Stomach (tissue), 4 donors: ENCODE measurements around the gene ARHGAP28.

Source experiments
- POLR2A ChIP-seq, 4 donors: fragments of 450-650 bp; IDR thresholded peaks; one replicate each; pipeline ENCODE4 v1.6.1; 2016; ENCODE audit warnings: antibody characterized with exemption in 4 of 4, control low read depth in 2 of 4, mild to moderate bottlenecking in 1 of 4, moderate library complexity in 1 of 4
- POLR2AphosphoS5 ChIP-seq, 3 donors: sonication (generic); formaldehyde crosslinking; IDR thresholded peaks; one replicate each; pipeline ENCODE4 v1.6.1; 2016; ENCODE audit warnings: antibody characterized with exemption in 3 of 3
- TF ChIP-seq, protein P1 (sequence below), 7 experiments: fragments of 450-650 bp in 4 of 7; fragments of 200-600 bp in 3 of 7; sonication (generic) in 3 of 7; IDR thresholded peaks; one replicate each; pipeline ENCODE4 v1.5.1; 2016 to 2019; ENCODE audit warnings: antibody characterized with exemption in 7 of 7, control low read depth in 2 of 7, mild to moderate bottlenecking in 1 of 7

DNA sequence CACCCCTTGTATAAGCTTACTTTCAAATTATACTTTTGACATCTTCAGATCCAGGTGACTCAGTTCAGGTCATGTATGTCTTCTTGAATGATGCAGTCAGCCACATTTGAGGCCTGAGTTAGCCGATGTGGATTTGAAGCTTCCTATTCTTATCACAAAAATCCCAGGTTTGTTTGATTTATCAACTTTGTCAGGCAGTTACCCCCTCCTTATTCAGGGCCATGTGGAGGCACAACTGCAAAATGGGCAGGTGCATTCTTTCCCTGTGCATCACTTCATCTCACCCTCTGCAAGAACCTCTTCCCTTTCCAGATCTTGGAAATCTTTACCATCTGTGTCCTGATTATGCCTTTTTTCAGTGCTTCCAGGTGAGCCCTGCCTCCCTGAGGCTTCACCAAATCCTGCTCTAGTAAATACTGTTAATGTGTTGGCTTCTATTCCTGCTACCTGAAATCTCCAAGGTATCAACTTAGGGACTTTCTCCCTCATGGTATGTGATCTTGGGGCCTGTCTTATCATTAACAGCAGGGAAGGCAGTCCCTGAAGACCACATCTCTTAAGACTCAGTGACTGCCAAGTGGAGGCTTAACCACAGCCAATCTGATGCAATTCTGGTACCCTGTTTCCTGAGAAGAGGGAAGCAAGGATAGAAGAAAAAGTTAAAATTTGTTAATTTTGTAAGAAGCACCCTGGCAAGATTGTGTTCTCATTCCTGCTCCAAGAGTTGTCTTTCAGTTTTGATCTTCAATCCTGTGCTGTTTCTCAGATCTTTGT lies 9.4 kb upstream of the ARHGAP28 start:
- TF ChIP-seq POLR2A (IDR thresholded peaks at IDR 0.05): no peak
- TF ChIP-seq, protein P1, sequence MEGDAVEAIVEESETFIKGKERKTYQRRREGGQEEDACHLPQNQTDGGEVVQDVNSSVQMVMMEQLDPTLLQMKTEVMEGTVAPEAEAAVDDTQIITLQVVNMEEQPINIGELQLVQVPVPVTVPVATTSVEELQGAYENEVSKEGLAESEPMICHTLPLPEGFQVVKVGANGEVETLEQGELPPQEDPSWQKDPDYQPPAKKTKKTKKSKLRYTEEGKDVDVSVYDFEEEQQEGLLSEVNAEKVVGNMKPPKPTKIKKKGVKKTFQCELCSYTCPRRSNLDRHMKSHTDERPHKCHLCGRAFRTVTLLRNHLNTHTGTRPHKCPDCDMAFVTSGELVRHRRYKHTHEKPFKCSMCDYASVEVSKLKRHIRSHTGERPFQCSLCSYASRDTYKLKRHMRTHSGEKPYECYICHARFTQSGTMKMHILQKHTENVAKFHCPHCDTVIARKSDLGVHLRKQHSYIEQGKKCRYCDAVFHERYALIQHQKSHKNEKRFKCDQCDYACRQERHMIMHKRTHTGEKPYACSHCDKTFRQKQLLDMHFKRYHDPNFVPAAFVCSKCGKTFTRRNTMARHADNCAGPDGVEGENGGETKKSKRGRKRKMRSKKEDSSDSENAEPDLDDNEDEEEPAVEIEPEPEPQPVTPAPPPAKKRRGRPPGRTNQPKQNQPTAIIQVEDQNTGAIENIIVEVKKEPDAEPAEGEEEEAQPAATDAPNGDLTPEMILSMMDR (IDR thresholded peaks at IDR 0.05): no peak
- no peak for TF ChIP-seq POLR2AphosphoS5 (IDR thresholded peaks at IDR 0.05)
